Progenitor cell of endocrine pancreas (in vitro differentiated cells): ENCODE measurements around the gene METAP1. TPM values are rescaled to one million over a fixed set of nuclear protein-coding genes. Genes with fewer than 3 reads are reported as not detected.
A peak's percentile ranks its signal among the peaks of the same experiment; 100 is the strongest.

ENCODE experiments used
- DNase-seq: peaks from one replicate; pipeline ENCODE4 v3.0.0; 2021; ENCODE audit warnings: low spot score; ENCODE audit not compliant: unreplicated experiment
- H3K27ac Mint-ChIP-seq: 2 replicates; pipeline ENCODE4 v1.8.0; 2021; ENCODE audit warnings: mild to moderate bottlenecking, moderate library complexity, mixed read lengths
- H3K27me3 Mint-ChIP-seq: 2 replicates; pipeline ENCODE4 v1.8.0; 2021; ENCODE audit warnings: mixed read lengths
- H3K36me3 Mint-ChIP-seq: 2 replicates; pipeline ENCODE4 v1.8.0; 2022; ENCODE audit warnings: mixed read lengths; ENCODE audit not compliant: insufficient read depth
- H3K4me1 Mint-ChIP-seq: 2 replicates; pipeline ENCODE4 v1.8.0; 2021; ENCODE audit warnings: low read depth, mixed read lengths
- H3K4me3 Mint-ChIP-seq: 2 replicates; pipeline ENCODE4 v1.8.0; 2021; ENCODE audit warnings: low read depth, mild to moderate bottlenecking, moderate library complexity, mixed read lengths
- H3K9me3 Mint-ChIP-seq: 2 replicates; pipeline ENCODE4 v1.8.0; 2021; ENCODE audit warnings: low read depth, mixed read lengths
- total RNA-seq: library from RNA; stranded (reverse); gene quantifications from 2 replicates; pipeline ENCODE4 v1.2.1, GENCODE V29; 2021
- TF ChIP-seq, protein P1 (sequence below): fragments of 200-600 bp; sonication (generic); IDR thresholded peaks from one replicate; pipeline ENCODE4 v1.5.0; 2021; ENCODE audit warnings: antibody characterized with exemption, mild to moderate bottlenecking; ENCODE audit not compliant: unreplicated experiment

The METAP1 gene
- total RNA-seq, 1 donor from 2014 or later, result 49.1 TPM

GRCh38 chr4:99067617-99068016, 72.1 kb downstream of the METAP1 start:
- no peaks in the 10 kb centered on the region for H3K9me3 Mint-ChIP-seq
- TF ChIP-seq, protein P1, sequence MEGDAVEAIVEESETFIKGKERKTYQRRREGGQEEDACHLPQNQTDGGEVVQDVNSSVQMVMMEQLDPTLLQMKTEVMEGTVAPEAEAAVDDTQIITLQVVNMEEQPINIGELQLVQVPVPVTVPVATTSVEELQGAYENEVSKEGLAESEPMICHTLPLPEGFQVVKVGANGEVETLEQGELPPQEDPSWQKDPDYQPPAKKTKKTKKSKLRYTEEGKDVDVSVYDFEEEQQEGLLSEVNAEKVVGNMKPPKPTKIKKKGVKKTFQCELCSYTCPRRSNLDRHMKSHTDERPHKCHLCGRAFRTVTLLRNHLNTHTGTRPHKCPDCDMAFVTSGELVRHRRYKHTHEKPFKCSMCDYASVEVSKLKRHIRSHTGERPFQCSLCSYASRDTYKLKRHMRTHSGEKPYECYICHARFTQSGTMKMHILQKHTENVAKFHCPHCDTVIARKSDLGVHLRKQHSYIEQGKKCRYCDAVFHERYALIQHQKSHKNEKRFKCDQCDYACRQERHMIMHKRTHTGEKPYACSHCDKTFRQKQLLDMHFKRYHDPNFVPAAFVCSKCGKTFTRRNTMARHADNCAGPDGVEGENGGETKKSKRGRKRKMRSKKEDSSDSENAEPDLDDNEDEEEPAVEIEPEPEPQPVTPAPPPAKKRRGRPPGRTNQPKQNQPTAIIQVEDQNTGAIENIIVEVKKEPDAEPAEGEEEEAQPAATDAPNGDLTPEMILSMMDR, result no peak
- no peak overlapping the region for H3K27ac Mint-ChIP-seq
- no peaks in the 10 kb centered on the region for H3K27me3 Mint-ChIP-seq
- no peak for DNase-seq
- no peak overlapping the region for H3K4me3 Mint-ChIP-seq
- peaks cover 38% of the 10 kb centered on the region for H3K36me3 Mint-ChIP-seq
- peaks cover 5% of the 10 kb centered on the region for H3K4me1 Mint-ChIP-seq

DNA sequence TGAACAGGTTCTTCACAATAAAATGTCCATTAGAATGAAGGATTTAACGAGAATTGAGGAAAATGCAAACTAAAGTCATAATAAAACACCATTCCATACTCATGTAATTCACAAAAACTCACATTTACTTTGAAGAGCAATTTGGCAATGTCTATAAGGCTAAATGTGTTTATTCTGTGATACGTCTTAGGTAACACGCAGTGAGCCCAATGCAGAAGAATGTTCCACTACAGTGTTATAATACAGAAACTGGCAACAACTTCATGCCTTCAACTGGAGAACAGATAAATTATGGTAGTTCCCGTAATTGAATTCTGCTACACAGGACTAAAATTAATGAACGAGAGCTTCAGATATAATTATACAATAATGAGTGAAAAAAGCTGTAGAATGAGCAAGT, 75.6 kb downstream of the METAP1 start:
- H3K36me3 Mint-ChIP-seq, result peaks cover 41% of the 10 kb centered on the region
- no peak for DNase-seq
- H3K27ac Mint-ChIP-seq, result peak overlapping the region; percentile 56
- TF ChIP-seq, protein P1, result no peak
- no peak overlapping the region for H3K4me3 Mint-ChIP-seq
- H3K27me3 Mint-ChIP-seq, result no peaks in the 10 kb centered on the region
- no peaks in the 10 kb centered on the region for H3K9me3 Mint-ChIP-seq
- peaks cover 5% of the 10 kb centered on the region for H3K4me1 Mint-ChIP-seq

GRCh38 chr4:99074816-99075215, 79.3 kb downstream of the METAP1 start:
- TF ChIP-seq, protein P1, result no peak
- H3K36me3 Mint-ChIP-seq, result peaks cover 43% of the 10 kb centered on the region
- H3K4me3 Mint-ChIP-seq, result no peak overlapping the region
- no peak overlapping the region for H3K27ac Mint-ChIP-seq
- no peaks in the 10 kb centered on the region for H3K27me3 Mint-ChIP-seq
- no peaks in the 10 kb centered on the region for H3K9me3 Mint-ChIP-seq
- DNase-seq, result no peak
- peaks cover 2% of the 10 kb centered on the region for H3K4me1 Mint-ChIP-seq

- no peak for DNase-seq
- Mint-ChIP-seq H3K4me3 (no peak overlapping the region), H3K36me3 (peaks cover 42% of the 10 kb centered on the region), H3K27me3 (no peaks in the 10 kb centered on the region), H3K27ac (no peak overlapping the region), H3K9me3 (no peaks in the 10 kb centered on the region), H3K4me1 (peaks cover 2% of the 10 kb centered on the region)
- TF ChIP-seq, protein P1, result no peak
Measured at GRCh38 chr4:99076292-99076976, 80.9 kb downstream of the METAP1 start.

- no peak overlapping the region for H3K4me3 Mint-ChIP-seq
- peaks cover 2% of the 10 kb centered on the region for H3K4me1 Mint-ChIP-seq
- H3K27ac Mint-ChIP-seq, result peak overlapping the region; percentile 39
- no peaks in the 10 kb centered on the region for H3K9me3 Mint-ChIP-seq
- peaks cover 44% of the 10 kb centered on the region for H3K36me3 Mint-ChIP-seq
- TF ChIP-seq, protein P1, result no peak
- no peak for DNase-seq
- no peaks in the 10 kb centered on the region for H3K27me3 Mint-ChIP-seq
Measured at GRCh38 chr4:99077177-99077576, 81.7 kb downstream of the METAP1 start.
